Measurements from ENCODE around the gene BRD4. TPM values are rescaled to one million over a fixed set of nuclear protein-coding genes. Genes with fewer than 3 reads are reported as not detected.

BRD4 gene
- total RNA-seq, 1 donor from 2014 or later: 9.5 TPM

DNA sequence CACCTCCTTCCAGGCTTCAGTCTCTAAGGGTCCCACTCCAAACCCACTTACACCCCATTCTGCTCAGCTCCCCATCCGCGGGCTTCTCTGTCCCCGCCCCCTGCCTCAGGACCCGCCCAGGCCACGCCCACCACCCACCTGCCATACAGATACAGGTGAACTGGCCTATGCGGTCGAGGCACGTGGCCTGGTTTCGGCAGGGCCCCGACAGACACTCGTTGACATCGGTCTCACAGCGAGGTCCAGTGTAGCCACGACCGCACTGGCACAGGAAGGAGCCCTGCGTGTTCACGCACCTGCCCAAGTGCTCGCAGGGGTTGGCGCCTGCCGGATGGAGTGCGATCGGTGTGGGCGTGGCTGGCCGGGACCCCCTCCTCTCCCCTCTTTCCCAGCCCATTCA, 143.5 kb downstream of the BRD4 start:
- DNase-seq: no peak

DNA sequence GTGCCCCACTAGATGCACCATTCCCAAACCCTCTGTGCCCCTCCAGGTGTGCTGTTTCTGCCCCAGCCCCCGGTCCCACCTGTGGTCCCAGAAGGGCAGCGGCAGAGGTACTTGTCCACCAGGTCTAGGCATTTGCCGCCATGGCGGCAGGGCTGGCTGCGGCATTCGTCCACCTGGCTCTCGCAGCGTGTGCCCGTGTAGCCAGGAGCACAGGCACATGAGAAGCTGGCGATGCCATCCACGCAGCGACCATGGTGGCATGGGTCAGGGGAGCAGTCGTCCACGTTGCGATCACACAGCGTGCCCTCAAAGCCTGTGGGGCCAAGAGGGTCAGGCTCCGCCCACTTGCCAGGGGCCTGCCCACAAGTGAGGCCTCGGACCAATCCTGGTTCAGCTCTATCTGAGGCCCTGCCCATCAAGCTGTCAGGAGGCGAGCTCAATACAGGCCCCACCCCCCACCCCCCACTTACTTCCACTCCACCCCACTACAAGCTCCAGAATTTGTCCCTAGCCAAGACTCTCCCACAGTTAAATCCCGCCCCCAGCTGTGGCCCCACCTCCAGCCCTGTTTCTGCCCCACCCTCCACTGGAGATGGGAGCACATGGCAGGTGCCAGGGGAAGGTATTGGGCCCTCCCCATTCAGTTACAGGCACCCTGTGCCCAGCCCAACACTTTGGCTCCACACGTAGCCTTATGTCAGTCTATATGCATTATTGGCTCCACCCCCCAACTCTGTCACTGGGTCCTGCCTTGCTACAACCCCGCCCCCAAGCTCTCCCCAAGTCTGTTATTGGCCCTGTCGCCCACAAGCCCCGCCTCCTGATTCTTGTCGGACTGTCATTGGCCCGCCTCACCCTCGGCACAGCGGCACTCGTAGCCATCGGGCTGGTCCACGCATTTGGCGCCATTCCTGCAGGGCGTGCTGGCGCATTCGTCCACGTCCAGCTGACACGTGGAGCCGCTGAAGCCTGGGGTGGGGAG, 145.0 kb downstream of the BRD4 start:
- DNase-seq: no peak

Small RNAs within 50 kb of the gene (small RNA-seq; reads per million reads assigned to genes)
- not detected for gene AC005776.1

Other genes starting within 250 kb of the BRD4 start
- 2.5 TPM for gene SYDE1, start 225.1 kb downstream of the BRD4 start, total RNA-seq
- gene NOTCH3, start 131.5 kb downstream of the BRD4 start, total RNA-seq: 12.6 TPM
- gene EPHX3, start 100.1 kb downstream of the BRD4 start, total RNA-seq: not detected
- 11.7 TPM for gene AKAP8, start 47.2 kb upstream of the BRD4 start, total RNA-seq
- gene AKAP8L, start 86.4 kb upstream of the BRD4 start, total RNA-seq: 59.6 TPM
- gene WIZ, start 117.4 kb upstream of the BRD4 start, total RNA-seq: 11.1 TPM
- 0.47 TPM for gene RASAL3, start 132.0 kb upstream of the BRD4 start, total RNA-seq
- not detected for gene PGLYRP2, start 147.0 kb upstream of the BRD4 start, total RNA-seq
- gene CYP4F22, start 176.0 kb upstream of the BRD4 start, total RNA-seq: not detected

Measured in occipital lobe (tissue), 3 donors.